ENCODE results near the gene SAMHD1.

Gene SAMHD1

GRCh38 chr20:36871640-36872570 is 79.6 kb downstream of the SAMHD1 start:
- no peak for DNase-seq

GRCh38 chr20:36866681-36867495 is 84.6 kb downstream of the SAMHD1 start:
- DNase-seq = no peak

DNA sequence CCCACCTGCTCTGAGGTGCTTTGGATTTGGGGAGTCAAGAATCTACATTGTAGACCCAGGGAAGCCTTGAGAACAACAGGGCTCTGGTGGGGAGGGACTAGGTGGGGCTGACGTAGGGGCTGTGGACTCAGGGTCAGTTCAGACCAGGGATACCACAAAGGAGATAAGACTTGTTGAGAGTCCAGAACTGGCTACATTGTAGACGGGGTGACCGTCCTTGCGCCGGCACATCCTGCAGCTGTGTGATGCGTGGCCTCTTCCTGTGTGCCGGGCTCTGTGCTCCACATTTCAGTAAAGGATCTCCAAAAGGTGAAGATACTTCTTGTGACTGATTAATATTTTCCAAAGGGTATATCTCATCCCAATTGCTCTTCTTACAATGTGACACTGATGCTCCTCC is 85.3 kb downstream of the SAMHD1 start:
- no peak for DNase-seq

DNA sequence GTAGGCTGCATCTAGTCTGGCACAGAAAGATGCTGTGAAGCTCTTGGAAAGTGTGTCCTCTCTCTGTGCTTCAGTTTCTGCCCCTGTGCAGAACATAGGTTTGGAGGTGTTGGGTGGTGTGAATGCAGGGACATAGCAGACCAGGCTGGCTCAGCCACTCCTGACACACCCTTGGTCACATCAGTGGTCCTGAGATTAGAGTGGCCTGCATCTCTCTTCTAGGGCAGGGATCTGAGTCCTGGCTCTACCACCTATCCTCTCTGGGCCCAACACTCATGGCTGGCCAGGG is 85.7 kb downstream of the SAMHD1 start:
- no peak for DNase-seq

GRCh38 chr20:36865076-36865860 is 86.2 kb downstream of the SAMHD1 start:
- no peak for DNase-seq

DNA sequence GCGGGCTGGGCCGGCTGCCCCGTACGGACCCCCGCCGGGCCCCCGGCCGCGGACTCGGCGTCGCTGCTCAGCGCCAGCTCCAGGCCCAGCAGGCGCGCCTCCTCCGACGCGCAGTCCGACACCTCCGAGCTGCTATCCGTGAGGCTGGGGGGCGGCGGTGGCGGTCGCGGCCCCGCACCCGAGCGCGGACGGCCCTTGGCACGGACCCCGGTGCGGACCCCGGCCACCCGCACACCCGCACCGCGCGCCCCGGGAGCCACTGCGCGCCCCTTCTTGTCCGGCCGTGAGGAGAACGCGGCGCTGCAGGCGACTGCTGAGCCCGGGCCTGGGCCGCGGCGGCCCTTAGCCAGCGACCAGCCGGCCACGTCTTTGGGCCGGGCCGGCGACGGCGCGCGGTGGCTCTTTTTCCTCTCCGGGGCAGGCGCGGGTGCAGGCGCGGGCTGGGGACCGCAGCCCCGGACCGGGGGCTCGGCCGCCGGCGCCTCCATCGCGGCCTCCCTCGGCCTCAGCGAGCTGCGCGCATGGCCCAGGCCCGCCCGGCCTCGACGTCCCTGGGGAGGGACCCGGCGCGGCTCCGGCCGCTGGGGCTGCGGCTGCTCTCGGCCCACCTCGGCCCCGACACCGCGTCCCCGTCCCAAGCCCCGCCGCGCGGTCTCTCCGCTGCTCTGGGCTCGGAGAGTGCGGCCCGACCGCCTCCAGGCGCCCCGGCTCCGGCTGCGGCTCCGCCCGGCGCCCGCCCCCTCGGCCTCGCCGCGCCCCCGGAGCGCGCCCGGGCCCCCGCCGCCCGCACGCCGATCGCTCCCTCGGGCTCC is 88.4 kb downstream of the SAMHD1 start:
- no peak for DNase-seq

- DNase-seq = peak; percentile 77
Measured at GRCh38 chr20:36861875-36862801, 89.4 kb downstream of the SAMHD1 start.

DNA sequence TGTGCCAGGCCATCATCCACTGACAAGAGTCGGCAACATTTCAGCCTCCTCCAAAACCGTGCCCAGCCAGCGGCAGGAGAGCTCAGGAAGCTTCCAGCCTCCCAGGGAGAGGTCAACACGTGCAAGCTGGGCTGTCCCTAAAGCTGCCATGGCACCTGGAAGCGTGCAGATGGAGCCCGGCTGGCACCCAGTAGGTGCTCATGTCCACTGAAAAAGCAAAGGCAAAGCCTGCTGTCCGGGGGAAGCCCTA is 90.0 kb downstream of the SAMHD1 start:
- no peak for DNase-seq

GRCh38 chr20:36860811-36861624 is 90.5 kb downstream of the SAMHD1 start:
- DNase-seq = no peak

- no peak for DNase-seq
Measured at GRCh38 chr20:36860339-36860738, 91.2 kb downstream of the SAMHD1 start.

DNA sequence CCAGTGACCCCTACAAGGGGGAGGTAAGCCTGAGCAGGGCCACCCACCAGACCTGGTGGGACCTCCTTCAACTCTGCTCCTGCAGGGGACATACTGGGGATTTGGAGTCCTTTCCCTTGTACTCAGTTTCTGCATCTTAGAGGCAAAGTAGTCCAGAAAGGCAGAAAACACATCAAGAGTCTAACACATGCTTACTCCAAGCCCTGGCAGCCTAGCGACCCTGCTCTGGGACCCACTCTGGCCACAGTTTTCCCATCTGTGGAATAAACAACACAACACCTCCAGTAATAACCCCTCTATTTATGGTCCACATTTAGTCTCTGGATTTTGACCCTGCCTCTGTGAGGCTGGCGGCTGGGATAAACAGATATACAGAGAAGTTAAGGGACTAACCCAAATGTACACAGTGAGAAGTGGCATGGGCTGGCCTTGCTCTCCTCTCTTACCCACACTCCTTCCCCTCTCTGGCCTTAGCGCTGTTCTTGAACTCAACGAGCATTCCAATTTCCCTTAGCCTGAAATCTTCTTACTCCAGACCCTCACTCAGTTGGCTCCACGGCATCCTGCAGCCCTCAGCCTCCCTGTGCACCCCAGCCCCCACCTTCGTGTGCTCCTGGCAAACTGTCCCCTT is 91.7 kb downstream of the SAMHD1 start:
- DNase-seq = no peak

DNA sequence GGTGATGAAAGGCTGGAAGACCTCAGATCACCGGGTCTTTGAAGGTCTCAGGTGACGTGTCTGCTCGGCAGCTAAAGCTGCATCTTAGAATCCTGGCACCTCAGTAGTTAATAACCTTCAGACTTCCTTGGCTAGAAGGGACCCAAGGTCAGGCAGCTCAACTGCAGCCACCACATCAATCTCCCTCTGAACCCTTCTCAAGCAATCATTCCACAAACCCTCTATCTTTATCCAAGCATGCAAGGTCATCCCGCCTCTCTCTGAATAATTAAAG is 92.3 kb downstream of the SAMHD1 start:
- DNase-seq = no peak

GRCh38 chr20:36856691-36857635 is 94.5 kb downstream of the SAMHD1 start:
- peak; percentile 38 for DNase-seq

DNA sequence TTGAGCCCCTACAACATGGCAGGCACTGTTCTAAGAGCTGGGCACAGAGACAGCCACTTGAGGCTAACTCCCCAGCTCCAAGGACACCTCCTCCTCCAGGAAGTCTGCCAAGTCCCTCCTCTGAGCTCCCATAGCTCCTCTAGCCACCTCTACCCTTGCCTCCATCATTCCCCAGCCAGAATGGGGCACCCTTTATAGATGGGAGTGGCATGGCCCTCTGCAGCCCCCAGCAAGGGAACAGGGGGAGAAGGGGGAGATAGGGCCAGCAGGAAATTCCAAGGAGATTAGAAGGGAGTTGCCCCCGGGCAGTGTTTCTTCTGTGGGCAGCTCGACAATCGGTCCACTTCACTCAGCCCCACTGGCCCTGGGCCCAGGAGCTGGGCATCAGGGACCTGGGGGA is 95.3 kb downstream of the SAMHD1 start:
- no peak for DNase-seq

- no peak for DNase-seq
Measured at GRCh38 chr20:36855241-36855657, 96.3 kb downstream of the SAMHD1 start.

DNA sequence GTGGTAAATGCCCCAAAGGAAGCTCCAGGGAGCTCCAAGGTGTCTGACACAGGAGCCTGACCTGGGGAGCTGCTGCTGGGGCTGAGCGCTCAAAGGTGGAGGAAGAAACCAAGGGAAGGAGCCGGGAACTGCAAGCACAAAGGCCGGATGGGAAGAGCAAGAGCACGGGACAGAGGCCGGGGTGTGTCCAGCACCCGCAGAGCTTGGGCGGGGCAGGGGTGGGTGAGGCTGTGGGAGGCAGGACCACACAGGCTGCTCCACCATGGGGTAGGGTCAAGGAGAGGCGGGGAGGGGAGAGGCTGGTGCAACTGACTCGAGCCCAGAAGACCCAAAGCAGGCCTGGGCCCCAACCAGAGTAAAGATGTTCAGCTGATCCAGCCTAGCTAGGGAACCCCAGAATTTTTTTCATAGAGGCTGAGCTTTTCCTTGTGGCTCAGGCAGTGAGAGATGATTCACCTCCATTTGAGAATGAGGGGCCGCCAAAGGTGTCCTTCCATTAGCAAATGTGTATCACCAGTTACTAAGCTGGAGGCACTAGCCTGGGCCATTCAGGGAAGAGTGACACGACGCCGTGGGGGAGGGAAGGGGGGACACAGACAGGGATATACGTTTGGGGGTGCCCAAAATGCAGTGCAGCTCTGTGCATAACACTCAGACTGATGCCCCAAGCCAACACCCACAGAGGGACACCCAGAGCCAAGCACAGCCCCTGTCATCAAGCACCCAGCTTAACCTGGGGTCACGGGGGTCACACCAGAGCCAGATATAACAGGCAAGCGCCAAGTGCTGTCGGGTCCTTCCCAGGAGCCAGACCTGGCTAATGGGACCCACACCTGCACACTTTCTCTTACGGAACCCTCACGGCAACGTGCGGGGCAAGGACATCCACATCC is 96.9 kb downstream of the SAMHD1 start:
- DNase-seq = no peak

DNA sequence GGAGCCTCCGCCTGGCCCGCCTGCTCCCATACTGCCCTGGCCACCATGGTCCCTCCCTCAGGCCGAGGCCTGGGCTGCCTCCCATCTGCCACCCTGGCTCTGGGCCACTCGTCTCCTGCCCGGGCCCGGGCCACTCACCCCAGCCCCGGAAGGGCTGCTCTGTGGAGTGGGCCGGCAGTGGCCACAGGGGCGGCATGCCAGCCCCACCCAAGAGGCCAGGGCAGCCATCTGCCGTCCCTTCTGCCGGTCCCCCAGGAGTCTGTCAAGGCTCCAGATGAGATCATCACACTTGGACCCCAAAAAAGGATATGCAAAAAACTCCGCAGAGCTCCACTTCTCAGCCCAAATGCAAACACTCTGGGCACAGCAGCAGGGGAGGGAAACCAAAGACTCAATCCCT is 99.3 kb downstream of the SAMHD1 start:
- no peak for DNase-seq

DNA sequence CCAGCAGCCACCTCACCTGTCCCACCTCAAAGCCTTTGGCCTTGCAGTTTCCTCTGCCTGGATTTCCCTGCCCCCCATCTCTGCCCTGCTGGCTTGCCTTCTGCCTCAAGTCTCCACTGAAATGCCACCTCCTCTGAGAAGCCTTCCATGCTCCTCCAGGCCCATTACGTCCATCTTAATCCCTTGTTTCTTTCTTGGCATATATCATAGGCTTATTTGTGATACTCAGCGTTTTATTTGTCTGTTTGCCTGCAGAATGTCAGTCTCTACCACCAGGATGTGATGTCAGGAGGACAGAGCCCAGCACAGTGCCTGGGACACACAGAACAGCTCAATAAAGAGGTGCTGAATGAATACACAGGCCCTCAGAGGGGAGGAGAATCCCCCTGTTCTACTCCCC is 100.0 kb downstream of the SAMHD1 start:
- no peak for DNase-seq

Measured in NCI-H2029 (cell line).